ENCODE data around the gene FER1L5.

The FER1L5 gene

DNA sequence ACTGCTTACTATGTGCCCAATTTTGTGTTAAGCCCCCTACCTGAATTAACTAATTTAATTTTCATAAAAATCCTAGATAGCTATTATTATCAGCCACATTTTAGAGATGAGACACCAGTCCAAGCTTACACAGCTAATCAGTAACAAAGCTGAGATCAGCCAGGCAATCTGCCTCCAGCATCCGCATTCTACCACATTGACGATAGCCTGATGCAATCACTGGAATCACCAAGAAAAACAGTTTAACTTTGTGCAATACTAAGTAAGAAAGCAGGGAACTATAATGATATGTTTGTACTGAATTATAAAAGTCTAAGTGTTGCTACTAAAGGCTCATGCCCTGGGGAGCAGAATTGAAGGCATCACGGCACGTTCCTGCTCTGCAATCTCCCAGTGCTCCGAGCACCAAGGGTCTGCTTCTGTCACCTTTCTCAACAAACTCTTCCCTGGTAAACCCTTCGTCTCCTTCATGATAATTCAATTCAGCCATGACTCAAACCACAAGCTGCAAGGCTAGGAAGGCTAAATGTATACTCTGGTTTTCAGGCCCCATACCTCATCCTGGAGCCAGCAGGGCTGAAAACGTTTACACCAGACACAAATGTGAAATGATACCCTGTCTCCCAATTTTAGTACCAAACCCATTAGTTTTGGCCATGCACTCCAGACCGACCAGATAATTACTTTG, 23.8 kb upstream of the FER1L5 start:
- POLR2A ChIA-PET: interaction anchor here (0.5 kb wide), 1 partner anchor 142 kb away, joined by 5 read pairs; the partner anchor contains the start of gene CNNM4

DNA sequence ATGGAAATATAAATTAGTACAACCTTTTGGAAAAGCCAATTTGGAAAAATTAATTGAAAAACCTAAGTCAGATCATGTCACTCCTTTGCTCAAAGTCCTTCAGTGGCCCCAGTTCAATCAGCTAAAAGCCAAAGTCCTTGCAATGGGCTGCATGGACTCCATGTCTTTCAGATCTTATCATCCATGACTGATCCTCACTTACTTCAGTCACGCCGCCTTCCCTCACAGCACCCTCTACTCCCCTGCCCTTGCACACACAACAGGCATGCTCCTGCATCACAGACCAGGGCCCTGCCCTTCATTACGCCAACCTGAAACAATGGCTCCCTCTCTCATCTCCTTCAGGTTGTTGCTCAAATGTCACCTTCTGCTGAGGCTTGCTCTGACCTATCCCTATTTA, 20.0 kb upstream of the FER1L5 start:
- no peak for DNase-seq (ENCODE audit: extremely low spot score)
- POLR2A ChIA-PET: no interaction called here
- CTCF ChIA-PET: no interaction called here
- TF ChIP-seq, protein P1, sequence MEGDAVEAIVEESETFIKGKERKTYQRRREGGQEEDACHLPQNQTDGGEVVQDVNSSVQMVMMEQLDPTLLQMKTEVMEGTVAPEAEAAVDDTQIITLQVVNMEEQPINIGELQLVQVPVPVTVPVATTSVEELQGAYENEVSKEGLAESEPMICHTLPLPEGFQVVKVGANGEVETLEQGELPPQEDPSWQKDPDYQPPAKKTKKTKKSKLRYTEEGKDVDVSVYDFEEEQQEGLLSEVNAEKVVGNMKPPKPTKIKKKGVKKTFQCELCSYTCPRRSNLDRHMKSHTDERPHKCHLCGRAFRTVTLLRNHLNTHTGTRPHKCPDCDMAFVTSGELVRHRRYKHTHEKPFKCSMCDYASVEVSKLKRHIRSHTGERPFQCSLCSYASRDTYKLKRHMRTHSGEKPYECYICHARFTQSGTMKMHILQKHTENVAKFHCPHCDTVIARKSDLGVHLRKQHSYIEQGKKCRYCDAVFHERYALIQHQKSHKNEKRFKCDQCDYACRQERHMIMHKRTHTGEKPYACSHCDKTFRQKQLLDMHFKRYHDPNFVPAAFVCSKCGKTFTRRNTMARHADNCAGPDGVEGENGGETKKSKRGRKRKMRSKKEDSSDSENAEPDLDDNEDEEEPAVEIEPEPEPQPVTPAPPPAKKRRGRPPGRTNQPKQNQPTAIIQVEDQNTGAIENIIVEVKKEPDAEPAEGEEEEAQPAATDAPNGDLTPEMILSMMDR (IDR thresholded peaks at IDR 0.05; ENCODE audit: control extremely low read depth, extremely low read depth, low read depth, missing control alignments): no peak

More for the DNA sequence above, 23.8 kb upstream of the FER1L5 start:
- no peak for DNase-seq (ENCODE audit: extremely low spot score)
- CTCF ChIA-PET: interaction anchor here (1.5 to 3.3 kb wide), 2 partner anchors 10 kb away, joined by 4 to 14 read pairs; no protein-coding TSS in a partner anchor
- TF ChIP-seq, protein P1 (IDR thresholded peaks at IDR 0.05; ENCODE audit: control extremely low read depth, extremely low read depth, low read depth, missing control alignments): no peak

DNA sequence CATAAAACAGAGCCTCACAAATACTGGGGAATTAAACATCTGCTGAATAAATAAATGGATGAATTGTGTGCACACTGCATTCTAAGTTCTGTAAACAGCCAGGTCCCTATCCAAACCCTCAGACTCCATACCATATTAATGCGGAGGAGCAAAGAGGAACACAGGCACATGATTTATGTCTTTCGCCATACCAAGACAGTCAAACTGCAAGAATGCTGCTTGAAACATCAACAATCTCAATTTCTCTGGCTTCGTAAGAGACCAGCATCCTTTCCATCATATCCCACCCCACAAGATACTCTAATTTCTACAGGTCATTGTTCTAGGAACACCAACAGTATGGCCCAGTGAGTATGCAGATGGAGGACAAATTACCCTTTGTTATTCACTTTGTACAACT, 19.4 kb upstream of the FER1L5 start:
- TF ChIP-seq, protein P1 (IDR thresholded peaks at IDR 0.05; ENCODE audit: control extremely low read depth, extremely low read depth, low read depth, missing control alignments): no peak
- DNase-seq (ENCODE audit: extremely low spot score): no peak
- CTCF ChIA-PET: interaction anchor here (1.1 to 1.6 kb wide), 2 partner anchors 18 to 105 kb away, joined by 3 to 6 read pairs; no protein-coding TSS in a partner anchor
- POLR2A ChIA-PET: no interaction called here

DNA sequence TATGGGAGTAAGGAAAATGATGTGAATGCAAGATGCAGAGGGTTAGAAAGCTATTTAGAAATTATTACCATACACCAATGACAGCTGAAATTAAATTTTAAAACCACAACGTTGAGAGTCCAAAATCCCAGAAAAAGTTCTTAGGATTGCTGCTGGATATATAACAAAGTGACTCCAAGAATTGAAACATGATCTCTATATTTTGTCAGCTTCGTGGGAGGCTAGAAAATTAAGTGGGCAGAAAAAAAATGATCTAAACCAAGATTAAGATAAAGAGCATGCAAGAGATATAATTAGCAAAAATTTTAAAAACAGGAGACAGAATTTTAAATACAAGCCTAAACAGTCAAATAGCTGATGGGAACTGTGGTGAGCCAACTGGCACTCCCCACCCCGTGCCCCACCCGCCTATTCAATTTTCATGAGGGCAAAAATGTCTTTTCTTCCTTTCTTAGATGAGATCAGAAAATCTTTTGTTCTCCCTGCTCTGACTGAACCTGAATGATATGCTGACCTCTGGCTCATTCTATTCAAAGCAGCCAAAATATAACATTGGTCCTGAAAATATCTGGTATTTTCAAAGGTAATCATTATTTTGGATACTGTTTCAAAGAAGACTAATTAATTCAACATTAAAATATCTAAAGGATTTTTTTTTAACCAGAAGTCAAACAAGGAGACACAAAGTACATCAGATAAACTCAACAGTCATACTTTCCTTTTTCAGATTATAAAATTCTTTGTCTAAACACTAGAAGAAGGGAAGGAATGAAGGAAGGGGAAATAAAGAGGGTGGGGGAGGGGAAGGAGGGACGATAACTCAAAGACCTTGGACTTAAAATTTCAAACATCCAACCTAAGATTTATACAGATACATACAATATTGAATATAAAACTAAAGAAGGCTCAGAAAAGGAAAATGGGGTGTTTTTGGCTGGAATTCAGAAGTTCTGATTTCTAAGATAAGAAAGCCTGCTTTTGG, 16.7 kb upstream of the FER1L5 start:
- no peak for DNase-seq (ENCODE audit: extremely low spot score)
- TF ChIP-seq, protein P1 (IDR thresholded peaks at IDR 0.05; ENCODE audit: control extremely low read depth, extremely low read depth, low read depth, missing control alignments): no peak
- POLR2A ChIA-PET: no interaction called here
- CTCF ChIA-PET: interaction anchor here (1.2 to 1.7 kb wide), 3 partner anchors 12 to 33 kb away, joined by 3 read pairs; no protein-coding TSS in a partner anchor

DNA sequence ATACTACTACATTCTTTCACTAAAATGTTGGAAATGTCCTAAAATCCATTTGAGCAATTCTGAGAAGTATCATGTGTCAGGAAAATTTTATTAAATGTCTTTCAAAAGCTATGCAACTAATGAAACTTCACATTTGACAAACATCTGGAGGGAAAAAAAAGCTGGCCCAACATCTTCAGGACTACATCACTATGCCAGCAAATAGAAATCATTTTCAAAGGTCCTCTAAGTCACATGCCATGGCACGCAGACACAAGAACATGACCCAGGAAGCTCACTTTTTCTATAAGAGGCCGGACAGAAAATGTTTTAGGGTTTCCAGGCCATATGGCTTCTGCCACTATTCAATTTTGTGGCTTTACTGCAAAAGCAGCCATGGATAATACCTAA, 16.0 kb upstream of the FER1L5 start:
- DNase-seq (ENCODE audit: extremely low spot score): no peak
- CTCF ChIA-PET: interaction anchor here (0.6 to 1.7 kb wide), 4 partner anchors 15 to 232 kb away, joined by 3 to 4 read pairs (median 3); partner anchors contain the start of gene ANKRD39
- TF ChIP-seq, protein P1 (IDR thresholded peaks at IDR 0.05; ENCODE audit: control extremely low read depth, extremely low read depth, low read depth, missing control alignments): no peak
- POLR2A ChIA-PET: no interaction called here

DNA sequence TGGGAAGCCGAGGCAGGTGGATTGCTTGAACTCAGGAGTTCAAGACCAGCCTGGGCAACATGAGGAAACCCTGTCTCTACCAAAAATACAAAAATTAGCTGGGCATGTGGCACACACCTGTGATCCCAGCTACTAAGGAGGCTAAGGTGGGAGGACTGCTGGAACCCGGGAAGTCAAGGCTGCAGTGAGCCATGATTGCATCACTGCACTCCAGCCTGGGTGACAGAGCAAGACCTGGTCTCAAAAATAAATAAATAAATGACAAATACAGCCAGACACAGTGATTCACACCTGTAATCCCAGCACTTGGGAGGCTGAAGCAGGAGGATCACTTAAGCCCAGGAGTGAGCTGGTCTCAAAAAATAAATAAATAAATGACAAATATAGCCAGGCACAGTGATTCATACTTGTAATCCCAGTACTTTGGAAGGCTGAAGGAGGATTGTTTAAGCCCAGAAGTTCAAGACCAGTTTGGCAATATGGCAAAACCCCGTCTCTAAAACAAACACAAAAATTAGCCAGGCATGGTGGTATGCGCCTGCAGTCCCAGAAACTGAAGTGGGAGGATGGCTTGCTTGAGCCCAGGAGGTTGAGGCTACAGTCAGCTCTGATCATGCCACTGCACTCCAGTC, 10.6 kb upstream of the FER1L5 start:
- TF ChIP-seq, protein P1 (IDR thresholded peaks at IDR 0.05; ENCODE audit: control extremely low read depth, extremely low read depth, low read depth, missing control alignments): no peak
- no peak for DNase-seq (ENCODE audit: extremely low spot score)
- CTCF ChIA-PET: interaction anchor here (0.8 to 1.8 kb wide), 4 partner anchors 10 to 160 kb away, joined by 3 to 6 read pairs (median 3); no protein-coding TSS in a partner anchor
- POLR2A ChIA-PET: no interaction called here

All from GM10248 (cell line).